ENCODE results near the gene ANKS1A.

ANKS1A gene

GRCh38 chr6:35082733-35083403 is 193.8 kb downstream of the ANKS1A start:
- peak; percentile 33 for DNase-seq (ENCODE audit: low read depth, low spot score)
- in situ Hi-C loops (cut with HindIII; ENCODE audit: low sequenced_read_pairs), result no loop called here
- no peak for TF ChIP-seq CTCF (IDR thresholded peaks at IDR 0.05; ENCODE audit: low read depth, low read length)
- H3K4me3 ChIP-seq (ENCODE audit: low read depth, low read length), result no peak overlapping the region

- no peak for DNase-seq (ENCODE audit: low read depth, low spot score)
- no peak for TF ChIP-seq CTCF (IDR thresholded peaks at IDR 0.05; ENCODE audit: low read depth, low read length)
- H3K4me3 ChIP-seq (ENCODE audit: low read depth, low read length), result no peak overlapping the region
- in situ Hi-C loops (cut with HindIII; ENCODE audit: low sequenced_read_pairs), result no loop called here
Measured at GRCh38 chr6:35083507-35083906, 194.5 kb downstream of the ANKS1A start.

- H3K4me3 ChIP-seq (ENCODE audit: low read depth, low read length), result no peak overlapping the region
- no peak for TF ChIP-seq CTCF (IDR thresholded peaks at IDR 0.05; ENCODE audit: low read depth, low read length)
- no peak for DNase-seq (ENCODE audit: low read depth, low spot score)
- in situ Hi-C loops (cut with HindIII; ENCODE audit: low sequenced_read_pairs), result no loop called here
Measured at GRCh38 chr6:35084041-35084491, 195.0 kb downstream of the ANKS1A start.

GRCh38 chr6:35084511-35085203 is 195.6 kb downstream of the ANKS1A start:
- H3K4me3 ChIP-seq (ENCODE audit: low read depth, low read length), result no peak overlapping the region
- TF ChIP-seq CTCF (IDR thresholded peaks at IDR 0.05; ENCODE audit: low read depth, low read length), result no peak
- no peak for DNase-seq (ENCODE audit: low read depth, low spot score)
- in situ Hi-C loops (cut with HindIII; ENCODE audit: low sequenced_read_pairs), result no loop called here

GRCh38 chr6:35085359-35086281 is 196.6 kb downstream of the ANKS1A start:
- H3K4me3 ChIP-seq (ENCODE audit: low read depth, low read length), result no peak overlapping the region
- TF ChIP-seq CTCF (IDR thresholded peaks at IDR 0.05; ENCODE audit: low read depth, low read length), result no peak
- in situ Hi-C loops (cut with HindIII; ENCODE audit: low sequenced_read_pairs), result no loop called here
- DNase-seq (ENCODE audit: low read depth, low spot score), result no peak

- H3K4me3 ChIP-seq (ENCODE audit: low read depth, low read length), result no peak overlapping the region
- in situ Hi-C loops (cut with HindIII; ENCODE audit: low sequenced_read_pairs), result no loop called here
- no peak for DNase-seq (ENCODE audit: low read depth, low spot score)
- no peak for TF ChIP-seq CTCF (IDR thresholded peaks at IDR 0.05; ENCODE audit: low read depth, low read length)
Measured at GRCh38 chr6:35086282-35086632, 197.2 kb downstream of the ANKS1A start.

All from astrocyte of the spinal cord (primary cell).